Neural progenitor cell (in vitro differentiated cells): Measurements from ENCODE around the gene ZDHHC14. TPM values are rescaled to one million over a fixed set of nuclear protein-coding genes. Genes with fewer than 3 reads are reported as not detected.

ENCODE experiments used
- DNase-seq: peaks from one replicate; pipeline ENCODE4 v3.0.0-alpha.2; 2016; ENCODE audit warnings: low spot score
- H2AFZ ChIP-seq: fragments of 200-600 bp; sonication (generic); replicated peaks from 2 replicates; pipeline ENCODE4 v1.6.1; 2016; ENCODE audit warnings: antibody characterized with exemption
- H3F3A ChIP-seq: fragments of 200-600 bp; sonication (generic); 2 replicates; pipeline ENCODE4 v1.6.1; 2016; ENCODE audit warnings: antibody characterized with exemption, low read depth
- H3K27ac ChIP-seq: fragments of 200-600 bp; sonication (generic); 2 replicates; pipeline ENCODE4 v1.5.1; 2016; ENCODE audit warnings: mild to moderate bottlenecking
- H3K27me3 ChIP-seq: fragments of 200-600 bp; sonication (generic); 2 replicates; pipeline ENCODE4 v1.6.1; 2016; ENCODE audit warnings: mild to moderate bottlenecking, moderate library complexity
- H3K36me3 ChIP-seq: fragments of 200-600 bp; sonication (generic); 2 replicates; pipeline ENCODE4 v1.5.1; 2016
- H3K4me1 ChIP-seq: fragments of 200-600 bp; sonication (generic); 2 replicates; pipeline ENCODE4 v1.6.1; 2016; ENCODE audit warnings: mixed run types
- H3K4me2 ChIP-seq: fragments of 200-600 bp; sonication (generic); 2 replicates; pipeline ENCODE4 v1.6.1; 2016
- H3K4me3 ChIP-seq: fragments of 200-600 bp; sonication (generic); 2 replicates; pipeline ENCODE4 v1.5.1; 2016
- H3K79me2 ChIP-seq: fragments of 200-600 bp; sonication (generic); 2 replicates; pipeline ENCODE4 v1.6.1; 2016; ENCODE audit warnings: low read depth
- H3K9ac ChIP-seq: fragments of 200-600 bp; sonication (generic); 2 replicates; pipeline ENCODE4 v1.6.1; 2016
- H3K9me3 ChIP-seq: fragments of 200-600 bp; sonication (generic); 2 replicates; pipeline ENCODE4 v1.5.1; 2016; ENCODE audit warnings: low read depth
- H4K20me1 ChIP-seq: fragments of 200-600 bp; sonication (generic); 2 replicates; pipeline ENCODE4 v1.6.1; 2016; ENCODE audit warnings: low read depth
- H3K27ac Mint-ChIP-seq: 3 replicates; pipeline ENCODE4 v1.8.0; 2021; ENCODE audit warnings: mixed read lengths
- H3K27me3 Mint-ChIP-seq: 2 replicates; pipeline ENCODE4 v1.8.0; 2022; ENCODE audit warnings: low read depth, mild to moderate bottlenecking, inconsistent platforms, moderate library complexity, mixed read lengths; ENCODE audit not compliant: insufficient read depth
- H3K36me3 Mint-ChIP-seq: 3 replicates; pipeline ENCODE4 v1.8.0; 2021; ENCODE audit warnings: mixed read lengths
- H3K4me1 Mint-ChIP-seq: 3 replicates; pipeline ENCODE4 v1.8.0; 2021; ENCODE audit warnings: mixed read lengths
- H3K4me3 Mint-ChIP-seq: 3 replicates; pipeline ENCODE4 v1.8.0; 2021; ENCODE audit warnings: mild to moderate bottlenecking, moderate library complexity, mixed read lengths
- H3K9me3 Mint-ChIP-seq: 3 replicates; pipeline ENCODE4 v1.8.0; 2020; ENCODE audit warnings: mixed read lengths
- EZH2 ChIP-seq: fragments of 200-600 bp; sonication (generic); IDR thresholded peaks from 2 replicates; pipeline ENCODE4 v1.6.1; 2017; ENCODE audit warnings: antibody characterized with exemption, mild to moderate bottlenecking, moderate library complexity
- EZH2phosphoT487 ChIP-seq: fragments of 200-600 bp; sonication (generic); IDR thresholded peaks from 2 replicates; pipeline ENCODE4 v1.6.1; 2017; ENCODE audit warnings: antibody characterized with exemption
- total RNA-seq: library from RNA; depleted of rRNA; stranded (reverse); fragments of >200 nt; gene quantifications from 2 replicates; pipeline ENCODE4 v1.2.3, GENCODE V29; 2015; ENCODE audit warnings: low replicate concordance
- TF ChIP-seq, protein P1 (sequence below): fragments of 200-600 bp; sonication (generic); IDR thresholded peaks from 2 replicates; pipeline ENCODE4 v1.5.1; 2017; ENCODE audit warnings: antibody characterized with exemption, mild to moderate bottlenecking

The ZDHHC14 gene
- total RNA-seq, 1 donor from 2014 or later = 14.5 TPM

DNA sequence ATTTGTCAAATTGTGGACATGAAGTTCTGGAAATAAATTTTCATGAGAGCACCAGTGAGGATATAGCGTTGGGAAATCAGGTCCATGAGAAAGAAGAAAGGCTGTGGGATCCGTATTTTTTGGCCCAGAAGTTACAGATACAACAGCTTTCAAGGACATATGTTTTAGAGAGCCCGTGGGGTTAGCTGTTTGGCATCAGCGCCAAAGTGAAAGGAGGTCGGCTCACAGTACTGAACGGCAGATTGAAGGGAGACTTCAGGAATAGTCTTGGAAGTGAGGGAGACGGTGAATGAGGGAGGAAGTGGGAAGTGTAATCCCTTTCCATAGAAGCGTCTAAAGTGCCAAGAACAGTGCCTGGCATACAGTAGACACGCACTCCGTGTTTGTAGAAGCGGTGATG is 31.8 kb downstream of the ZDHHC14 start:
- peaks cover 9% of the 10 kb centered on the region for H3K9me3 Mint-ChIP-seq
- no peak overlapping the region for H3K27ac Mint-ChIP-seq
- no peak overlapping the region for H3K4me3 Mint-ChIP-seq

DNA sequence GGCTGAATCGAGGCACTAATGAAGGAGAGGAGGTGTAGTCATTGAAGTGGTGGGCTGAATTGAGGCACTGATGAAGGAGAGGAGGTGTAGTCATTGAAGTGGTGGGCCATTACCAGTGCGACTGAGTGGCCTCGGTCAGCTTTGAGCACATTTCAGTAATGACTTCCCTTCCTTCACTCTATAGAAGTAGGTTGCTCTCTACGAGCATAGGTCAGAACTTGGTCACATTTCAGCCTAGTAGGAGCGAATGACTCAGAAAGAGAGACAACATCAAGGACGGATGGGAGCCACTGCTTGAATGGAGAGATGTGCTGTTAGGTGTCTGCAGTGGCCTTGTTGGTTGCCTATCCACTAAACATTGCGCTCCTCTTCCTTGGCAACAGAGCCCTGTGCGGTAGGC is 39.5 kb downstream of the ZDHHC14 start:
- H3K27ac Mint-ChIP-seq = no peak overlapping the region
- Histone ChIP-seq H3K4me3 (no peak overlapping the region), H3K9me3 (peaks cover 8% of the 10 kb centered on the region), H3K4me1 (peaks cover 5% of the 10 kb centered on the region), H3K9ac (no peak overlapping the region), H3K27ac (no peak overlapping the region), H2AFZ (no peak overlapping the region), H4K20me1 (no peaks in the 10 kb centered on the region), H3K36me3 (no peaks in the 10 kb centered on the region), H3K4me2 (no peak overlapping the region), H3K79me2 (no peaks in the 10 kb centered on the region), H3F3A (no peaks in the 10 kb centered on the region), H3K27me3 (no peaks in the 10 kb centered on the region)
- no peak for DNase-seq
- peaks cover 3% of the 10 kb centered on the region for H3K27me3 Mint-ChIP-seq
- TF ChIP-seq, protein P1, sequence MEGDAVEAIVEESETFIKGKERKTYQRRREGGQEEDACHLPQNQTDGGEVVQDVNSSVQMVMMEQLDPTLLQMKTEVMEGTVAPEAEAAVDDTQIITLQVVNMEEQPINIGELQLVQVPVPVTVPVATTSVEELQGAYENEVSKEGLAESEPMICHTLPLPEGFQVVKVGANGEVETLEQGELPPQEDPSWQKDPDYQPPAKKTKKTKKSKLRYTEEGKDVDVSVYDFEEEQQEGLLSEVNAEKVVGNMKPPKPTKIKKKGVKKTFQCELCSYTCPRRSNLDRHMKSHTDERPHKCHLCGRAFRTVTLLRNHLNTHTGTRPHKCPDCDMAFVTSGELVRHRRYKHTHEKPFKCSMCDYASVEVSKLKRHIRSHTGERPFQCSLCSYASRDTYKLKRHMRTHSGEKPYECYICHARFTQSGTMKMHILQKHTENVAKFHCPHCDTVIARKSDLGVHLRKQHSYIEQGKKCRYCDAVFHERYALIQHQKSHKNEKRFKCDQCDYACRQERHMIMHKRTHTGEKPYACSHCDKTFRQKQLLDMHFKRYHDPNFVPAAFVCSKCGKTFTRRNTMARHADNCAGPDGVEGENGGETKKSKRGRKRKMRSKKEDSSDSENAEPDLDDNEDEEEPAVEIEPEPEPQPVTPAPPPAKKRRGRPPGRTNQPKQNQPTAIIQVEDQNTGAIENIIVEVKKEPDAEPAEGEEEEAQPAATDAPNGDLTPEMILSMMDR = no peak
- TF ChIP-seq EZH2 (no peak), EZH2phosphoT487 (no peak)
- H3K4me1 Mint-ChIP-seq = peaks cover 13% of the 10 kb centered on the region
- peaks cover 10% of the 10 kb centered on the region for H3K36me3 Mint-ChIP-seq
- H3K9me3 Mint-ChIP-seq = peaks cover 8% of the 10 kb centered on the region
- H3K4me3 Mint-ChIP-seq = no peak overlapping the region

More for the DNA sequence above, 31.8 kb downstream of the ZDHHC14 start:
- Histone ChIP-seq H4K20me1 (no peaks in the 10 kb centered on the region), H3K9ac (no peak overlapping the region), H3K27me3 (no peaks in the 10 kb centered on the region), H3K4me3 (no peak overlapping the region), H3K79me2 (no peaks in the 10 kb centered on the region), H3K9me3 (no peaks in the 10 kb centered on the region), H2AFZ (no peak overlapping the region), H3K27ac (no peak overlapping the region), H3K4me1 (no peaks in the 10 kb centered on the region), H3K36me3 (no peaks in the 10 kb centered on the region), H3F3A (no peaks in the 10 kb centered on the region), H3K4me2 (no peak overlapping the region)
- DNase-seq = no peak
- Mint-ChIP-seq H3K36me3 (peaks cover 13% of the 10 kb centered on the region), H3K4me1 (peaks cover 1% of the 10 kb centered on the region), H3K27me3 (peaks cover 7% of the 10 kb centered on the region)
- TF ChIP-seq EZH2phosphoT487 = no peak
- TF ChIP-seq EZH2 = no peak
- TF ChIP-seq, protein P1 = no peak

DNA sequence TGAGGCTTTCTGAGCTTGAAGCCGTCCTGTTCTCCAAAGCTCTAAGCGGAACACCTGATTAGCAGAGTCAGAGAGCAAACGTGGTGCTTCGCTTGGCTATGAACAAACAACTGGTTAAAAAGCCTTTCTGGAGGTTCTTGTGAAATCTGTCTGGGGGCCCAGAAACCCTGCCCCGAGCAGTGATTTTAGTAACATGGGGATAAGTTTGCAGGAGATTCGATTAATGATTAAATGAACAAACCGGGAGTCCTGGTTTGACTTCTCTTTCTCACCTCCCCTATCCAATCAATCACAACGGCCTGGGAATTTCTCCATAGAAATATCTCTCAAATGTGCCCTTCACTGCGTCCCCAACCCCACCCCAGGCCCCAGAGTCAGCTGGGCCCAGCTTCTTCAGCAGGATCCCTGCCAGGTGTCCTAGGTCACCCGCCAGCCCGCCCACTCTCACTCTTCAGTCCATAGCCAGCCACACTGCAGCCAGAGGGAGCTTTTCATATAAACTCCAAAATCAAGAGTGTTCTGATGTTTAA is 43.6 kb downstream of the ZDHHC14 start:
- H3K9me3 Mint-ChIP-seq = peaks cover under 1% of the 10 kb centered on the region
- no peaks in the 10 kb centered on the region for H3F3A ChIP-seq
- no peak overlapping the region for H3K4me3 ChIP-seq
- TF ChIP-seq EZH2phosphoT487 (no peak), EZH2 (no peak)
- TF ChIP-seq, protein P1 = no peak
- H3K9me3 ChIP-seq = peaks cover 2% of the 10 kb centered on the region
- no peaks in the 10 kb centered on the region for H3K27me3 ChIP-seq
- H3K4me2 ChIP-seq = no peak overlapping the region
- H3K4me3 Mint-ChIP-seq = no peak overlapping the region
- H3K27ac Mint-ChIP-seq = no peak overlapping the region
- no peak overlapping the region for H2AFZ ChIP-seq
- peaks cover 12% of the 10 kb centered on the region for H3K4me1 ChIP-seq
- H3K36me3 Mint-ChIP-seq = peaks cover under 1% of the 10 kb centered on the region
- no peaks in the 10 kb centered on the region for H3K36me3 ChIP-seq
- peaks cover 31% of the 10 kb centered on the region for H3K4me1 Mint-ChIP-seq
- H4K20me1 ChIP-seq = no peaks in the 10 kb centered on the region
- no peaks in the 10 kb centered on the region for H3K27me3 Mint-ChIP-seq
- no peaks in the 10 kb centered on the region for H3K79me2 ChIP-seq
- DNase-seq = no peak
- H3K9ac ChIP-seq = no peak overlapping the region
- H3K27ac ChIP-seq = no peak overlapping the region
